ENCODE data around the gene TBCD.

The TBCD gene

GRCh38 chr17:82849076-82849945, 97.4 kb downstream of the TBCD start:
- H3K27ac ChIP-seq (ENCODE audit: low read depth, low read length): no peak overlapping the region
- H3K36me3 ChIP-seq (ENCODE audit: control insufficient read depth, insufficient read depth, low read length): peaks cover 22% of the 10 kb centered on the region; the same call in 1 of the 2 replicates
- no peaks in the 10 kb centered on the region for H3K4me1 ChIP-seq (ENCODE audit: control insufficient read depth, insufficient read depth, low read length)
- no peaks in the 10 kb centered on the region for H3K27me3 ChIP-seq (ENCODE audit: control insufficient read depth, insufficient read depth, low read length)
- H3K9me3 ChIP-seq (ENCODE audit: control insufficient read depth, insufficient read depth, low read length): no peaks in the 10 kb centered on the region
- H3K9ac ChIP-seq (ENCODE audit: low read depth, low read length): no peak overlapping the region
- H3K4me3 ChIP-seq (ENCODE audit: low read depth, low read length): no peak overlapping the region

GRCh38 chr17:82851381-82851780, 99.5 kb downstream of the TBCD start:
- H3K9ac ChIP-seq (ENCODE audit: low read depth, low read length): no peak overlapping the region
- H3K36me3 ChIP-seq (ENCODE audit: control insufficient read depth, insufficient read depth, low read length): peaks cover 27% of the 10 kb centered on the region; the same call in 1 of the 2 replicates
- no peaks in the 10 kb centered on the region for H3K4me1 ChIP-seq (ENCODE audit: control insufficient read depth, insufficient read depth, low read length)
- no peaks in the 10 kb centered on the region for H3K27me3 ChIP-seq (ENCODE audit: control insufficient read depth, insufficient read depth, low read length)
- H3K27ac ChIP-seq (ENCODE audit: low read depth, low read length): no peak overlapping the region
- no peaks in the 10 kb centered on the region for H3K9me3 ChIP-seq (ENCODE audit: control insufficient read depth, insufficient read depth, low read length)
- H3K4me3 ChIP-seq (ENCODE audit: low read depth, low read length): no peak overlapping the region

- Histone ChIP-seq H3K9me3 (ENCODE audit: control insufficient read depth, insufficient read depth, low read length) (no peaks in the 10 kb centered on the region), H3K4me3 (ENCODE audit: low read depth, low read length) (no peak overlapping the region), H3K36me3 (ENCODE audit: control insufficient read depth, insufficient read depth, low read length) (peaks cover 24% of the 10 kb centered on the region; the same call in 1 of the 2 replicates), H3K27me3 (ENCODE audit: control insufficient read depth, insufficient read depth, low read length) (no peaks in the 10 kb centered on the region), H3K9ac (ENCODE audit: low read depth, low read length) (no peak overlapping the region), H3K27ac (ENCODE audit: low read depth, low read length) (no peak overlapping the region), H3K4me1 (ENCODE audit: control insufficient read depth, insufficient read depth, low read length) (no peaks in the 10 kb centered on the region)
Observed at GRCh38 chr17:82854226-82854625, 102.4 kb downstream of the TBCD start.

- H3K27ac ChIP-seq (ENCODE audit: low read depth, low read length): no peak overlapping the region
- no peak overlapping the region for H3K4me3 ChIP-seq (ENCODE audit: low read depth, low read length)
- no peaks in the 10 kb centered on the region for H3K9me3 ChIP-seq (ENCODE audit: control insufficient read depth, insufficient read depth, low read length)
- H3K36me3 ChIP-seq (ENCODE audit: control insufficient read depth, insufficient read depth, low read length): 0 out of 2 replicates have a peak, but pooled peaks cover 19% of the 10 kb centered on the region
- no peak overlapping the region for H3K9ac ChIP-seq (ENCODE audit: low read depth, low read length)
- H3K27me3 ChIP-seq (ENCODE audit: control insufficient read depth, insufficient read depth, low read length): no peaks in the 10 kb centered on the region
- no peaks in the 10 kb centered on the region for H3K4me1 ChIP-seq (ENCODE audit: control insufficient read depth, insufficient read depth, low read length)
Observed at GRCh38 chr17:82856361-82856760, 104.5 kb downstream of the TBCD start.

- no peaks in the 10 kb centered on the region for H3K9me3 ChIP-seq (ENCODE audit: control insufficient read depth, insufficient read depth, low read length)
- H3K4me3 ChIP-seq (ENCODE audit: low read depth, low read length): no peak overlapping the region
- H3K36me3 ChIP-seq (ENCODE audit: control insufficient read depth, insufficient read depth, low read length): 0 out of 2 replicates have a peak, but pooled peaks cover 16% of the 10 kb centered on the region
- no peaks in the 10 kb centered on the region for H3K4me1 ChIP-seq (ENCODE audit: control insufficient read depth, insufficient read depth, low read length)
- H3K27ac ChIP-seq (ENCODE audit: low read depth, low read length): peak overlapping the region; percentile 42
- H3K9ac ChIP-seq (ENCODE audit: low read depth, low read length): no peak overlapping the region
- H3K27me3 ChIP-seq (ENCODE audit: control insufficient read depth, insufficient read depth, low read length): no peaks in the 10 kb centered on the region
Observed at GRCh38 chr17:82858376-82859126, 106.7 kb downstream of the TBCD start.

- H3K27me3 ChIP-seq (ENCODE audit: control insufficient read depth, insufficient read depth, low read length): no peaks in the 10 kb centered on the region
- 0 out of 2 replicates have a peak, but pooled peaks cover 7% of the 10 kb centered on the region for H3K36me3 ChIP-seq (ENCODE audit: control insufficient read depth, insufficient read depth, low read length)
- no peak overlapping the region for H3K9ac ChIP-seq (ENCODE audit: low read depth, low read length)
- H3K4me1 ChIP-seq (ENCODE audit: control insufficient read depth, insufficient read depth, low read length): no peaks in the 10 kb centered on the region
- H3K9me3 ChIP-seq (ENCODE audit: control insufficient read depth, insufficient read depth, low read length): no peaks in the 10 kb centered on the region
- H3K4me3 ChIP-seq (ENCODE audit: low read depth, low read length): no peak overlapping the region
- H3K27ac ChIP-seq (ENCODE audit: low read depth, low read length): peak overlapping the region; percentile 39
Observed at GRCh38 chr17:82859431-82860403, 107.9 kb downstream of the TBCD start.

- H3K4me1 ChIP-seq (ENCODE audit: control insufficient read depth, insufficient read depth, low read length): no peaks in the 10 kb centered on the region
- H3K9me3 ChIP-seq (ENCODE audit: control insufficient read depth, insufficient read depth, low read length): no peaks in the 10 kb centered on the region
- no peaks in the 10 kb centered on the region for H3K36me3 ChIP-seq (ENCODE audit: control insufficient read depth, insufficient read depth, low read length)
- H3K27me3 ChIP-seq (ENCODE audit: control insufficient read depth, insufficient read depth, low read length): no peaks in the 10 kb centered on the region
- no peak overlapping the region for H3K9ac ChIP-seq (ENCODE audit: low read depth, low read length)
- H3K27ac ChIP-seq (ENCODE audit: low read depth, low read length): no peak overlapping the region
- H3K4me3 ChIP-seq (ENCODE audit: low read depth, low read length): no peak overlapping the region
Observed at GRCh38 chr17:82860606-82861392, 108.9 kb downstream of the TBCD start.

GRCh38 chr17:82861393-82861775, 109.5 kb downstream of the TBCD start:
- H3K9ac ChIP-seq (ENCODE audit: low read depth, low read length): no peak overlapping the region
- no peaks in the 10 kb centered on the region for H3K9me3 ChIP-seq (ENCODE audit: control insufficient read depth, insufficient read depth, low read length)
- no peak overlapping the region for H3K27ac ChIP-seq (ENCODE audit: low read depth, low read length)
- H3K4me3 ChIP-seq (ENCODE audit: low read depth, low read length): no peak overlapping the region
- no peaks in the 10 kb centered on the region for H3K27me3 ChIP-seq (ENCODE audit: control insufficient read depth, insufficient read depth, low read length)
- H3K4me1 ChIP-seq (ENCODE audit: control insufficient read depth, insufficient read depth, low read length): no peaks in the 10 kb centered on the region
- H3K36me3 ChIP-seq (ENCODE audit: control insufficient read depth, insufficient read depth, low read length): no peaks in the 10 kb centered on the region

- Histone ChIP-seq H3K9ac (ENCODE audit: low read depth, low read length) (no peak overlapping the region), H3K27me3 (ENCODE audit: control insufficient read depth, insufficient read depth, low read length) (no peaks in the 10 kb centered on the region), H3K4me3 (ENCODE audit: low read depth, low read length) (no peak overlapping the region), H3K27ac (ENCODE audit: low read depth, low read length) (no peak overlapping the region), H3K4me1 (ENCODE audit: control insufficient read depth, insufficient read depth, low read length) (no peaks in the 10 kb centered on the region), H3K36me3 (ENCODE audit: control insufficient read depth, insufficient read depth, low read length) (peaks cover 5% of the 10 kb centered on the region; the same call in 1 of the 2 replicates), H3K9me3 (ENCODE audit: control insufficient read depth, insufficient read depth, low read length) (no peaks in the 10 kb centered on the region)
Observed at GRCh38 chr17:82862191-82862590, 110.3 kb downstream of the TBCD start.
